NCI-H1417 treated with DMSO at 0.1 percent for 48 hours (cell line): ENCODE results near the gene FAM174B.

Source experiments
- DNase-seq: peaks from one replicate; lab custom pipeline; 2025; lab: John Stamatoyannopoulos, UW

FAM174B gene

DNA sequence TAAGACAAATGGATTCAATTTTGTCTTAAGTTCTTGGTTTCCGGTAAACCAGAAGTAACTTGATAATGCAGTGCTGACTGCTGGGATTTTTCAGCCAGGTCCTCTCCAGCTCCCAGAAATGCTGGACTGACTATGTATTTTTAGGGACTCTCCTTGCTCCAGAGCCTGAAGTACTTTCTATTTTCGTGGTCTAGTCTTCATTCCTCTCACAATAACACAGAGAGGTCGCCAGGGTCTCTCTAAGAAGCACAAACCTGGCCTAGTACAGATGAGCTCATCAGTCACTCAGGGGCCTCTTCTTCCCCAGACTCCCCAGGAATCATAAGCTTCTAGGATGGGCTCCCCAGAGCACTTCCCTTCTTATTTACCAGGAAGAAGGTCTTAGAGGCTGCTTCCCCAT is 85.8 kb downstream of the FAM174B start:
- no peak for DNase-seq
